Parathyroid adenoma (tissue), 2 donors: ENCODE results near the gene DEFB128.

Experiments used
- H2AFZ ChIP-seq: fragments of 300-600 bp; sonication (generic); one replicate; pipeline ENCODE4 v1.7.0; 2017; ENCODE audit warnings: antibody characterized with exemption, mild to moderate bottlenecking
- H3K27ac ChIP-seq: fragments of 300-600 bp; sonication (generic); one replicate; pipeline ENCODE4 v1.7.0; 2017
- H3K27me3 ChIP-seq: fragments of 300-600 bp; sonication (generic); one replicate; pipeline ENCODE4 v1.7.0; 2017; ENCODE audit warnings: low read length; ENCODE audit not compliant: control insufficient read depth, insufficient read depth
- H3K36me3 ChIP-seq: fragments of 300-600 bp; sonication (generic); one replicate; pipeline ENCODE4 v1.7.0; 2017; ENCODE audit warnings: low read length; ENCODE audit not compliant: control insufficient read depth, insufficient read depth
- H3K4me1 ChIP-seq: fragments of 300-600 bp; sonication (generic); one replicate; pipeline ENCODE4 v1.7.0; 2017; ENCODE audit warnings: control low read depth
- H3K4me2 ChIP-seq: fragments of 300-600 bp; sonication (generic); one replicate; pipeline ENCODE4 v1.7.0; 2017; ENCODE audit warnings: low read length
- H3K4me3 ChIP-seq: fragments of 300-600 bp; sonication (generic); one replicate; pipeline ENCODE4 v1.7.0; 2017; ENCODE audit warnings: low read depth, low read length
- H3K79me2 ChIP-seq: fragments of 300-600 bp; sonication (generic); one replicate; pipeline ENCODE4 v1.7.0; 2017; ENCODE audit warnings: control low read depth
- H3K9ac ChIP-seq: fragments of 300-600 bp; sonication (generic); one replicate; pipeline ENCODE4 v1.7.0; 2017; ENCODE audit warnings: mild to moderate bottlenecking
- H3K9me3 ChIP-seq: fragments of 300-600 bp; sonication (generic); one replicate; pipeline ENCODE4 v1.7.0; 2017; ENCODE audit warnings: low read length; ENCODE audit not compliant: control insufficient read depth
- CTCF ChIP-seq: fragments of 300-600 bp; sonication (generic); IDR thresholded peaks from one replicate; pipeline ENCODE4 v1.7.0; 2017; ENCODE audit warnings: antibody characterized with exemption, mild to moderate bottlenecking
- donor health status: primary hyperparathyroidism.

The DEFB128 gene

GRCh38 chr20:189611-190010 is at the start of gene DEFB128:
Gene DEFB128, minus strand, starts transcription at chr20:189711. Its CDS starts 88 bp downstream, at chr20:189623.
- Histone ChIP-seq H3K9me3 (no peaks in the 10 kb centered on the region), H3K27me3 (no peaks in the 10 kb centered on the region), H3K79me2 (no peaks in the 10 kb centered on the region), H3K4me1 (no peaks in the 10 kb centered on the region), H2AFZ (no peak within 1 kb of the TSS), H3K36me3 (no peaks in the 10 kb centered on the region), H3K9ac (no peak within 1 kb of the TSS), H3K27ac (no peak within 1 kb of the TSS), H3K4me2 (no peak within 1 kb of the TSS), H3K4me3 (no peak within 1 kb of the TSS)
- no peak for TF ChIP-seq CTCF

- Histone ChIP-seq H3K9ac (no peak overlapping the region), H3K4me2 (no peak overlapping the region), H3K27me3 (no peaks in the 10 kb centered on the region), H3K79me2 (no peaks in the 10 kb centered on the region), H3K36me3 (no peaks in the 10 kb centered on the region), H3K4me3 (no peak overlapping the region), H3K27ac (no peak overlapping the region), H3K9me3 (no peaks in the 10 kb centered on the region), H3K4me1 (no peaks in the 10 kb centered on the region), H2AFZ (no peak overlapping the region)
- no peak for TF ChIP-seq CTCF
Observed at GRCh38 chr20:237929-238328, 48.4 kb upstream of the DEFB128 start.

GRCh38 chr20:237489-237888 is 48.0 kb upstream of the DEFB128 start:
- TF ChIP-seq CTCF, result no peak

GRCh38 chr20:235891-236290 is 46.4 kb upstream of the DEFB128 start:
- H2AFZ ChIP-seq, result no peak overlapping the region
- no peaks in the 10 kb centered on the region for H3K27me3 ChIP-seq
- H3K9me3 ChIP-seq, result no peaks in the 10 kb centered on the region
- no peak overlapping the region for H3K4me3 ChIP-seq
- H3K79me2 ChIP-seq, result no peaks in the 10 kb centered on the region
- H3K27ac ChIP-seq, result no peak overlapping the region
- H3K4me1 ChIP-seq, result no peaks in the 10 kb centered on the region
- peak; percentile 58 for TF ChIP-seq CTCF
- no peak overlapping the region for H3K9ac ChIP-seq
- H3K36me3 ChIP-seq, result no peaks in the 10 kb centered on the region
- H3K4me2 ChIP-seq, result no peak overlapping the region

More at GRCh38 chr20:237489-237888, 48.0 kb upstream of the DEFB128 start:
- Histone ChIP-seq H3K27me3 (no peaks in the 10 kb centered on the region), H2AFZ (no peak overlapping the region), H3K9me3 (no peaks in the 10 kb centered on the region), H3K36me3 (no peaks in the 10 kb centered on the region), H3K9ac (no peak overlapping the region), H3K4me1 (no peaks in the 10 kb centered on the region), H3K4me3 (no peak overlapping the region), H3K79me2 (no peaks in the 10 kb centered on the region), H3K4me2 (no peak overlapping the region), H3K27ac (no peak overlapping the region)

GRCh38 chr20:227439-228105 is 38.1 kb upstream of the DEFB128 start:
- no peak overlapping the region for H3K4me2 ChIP-seq
- H3K9me3 ChIP-seq, result no peaks in the 10 kb centered on the region
- H3K9ac ChIP-seq, result no peak overlapping the region
- H3K36me3 ChIP-seq, result no peaks in the 10 kb centered on the region
- no peaks in the 10 kb centered on the region for H3K79me2 ChIP-seq
- H3K4me3 ChIP-seq, result no peak overlapping the region
- H3K27me3 ChIP-seq, result peaks cover 3% of the 10 kb centered on the region
- no peak for TF ChIP-seq CTCF
- no peak overlapping the region for H3K27ac ChIP-seq
- H2AFZ ChIP-seq, result no peak overlapping the region
- H3K4me1 ChIP-seq, result no peaks in the 10 kb centered on the region
